ENCODE measurements around the gene FBXO28. TPM values are rescaled to one million over a fixed set of nuclear protein-coding genes. Genes with fewer than 3 reads are reported as not detected.
A peak's percentile ranks its signal among the peaks of the same experiment; 100 is the strongest.
"Not testable (repeated sequence)": the region's sequence is repeated elsewhere in the genome, so short reads cannot be mapped to it uniquely, and the experiment has no call there.

The FBXO28 gene
- total RNA-seq, 1 donor from 2014 or later = 46.6 TPM

GRCh38 chr1:224188286-224188685 lies 74.4 kb downstream of the FBXO28 start:
- no peak for DNase-seq (ENCODE audit: low read depth, low spot score)

- no peak for DNase-seq (ENCODE audit: low read depth, low spot score)
Measured at GRCh38 chr1:224189561-224189960, 75.7 kb downstream of the FBXO28 start.

GRCh38 chr1:224192082-224192788 lies 78.3 kb downstream of the FBXO28 start:
- DNase-seq (ENCODE audit: low read depth, low spot score) = no peak

GRCh38 chr1:224193319-224193966 lies 79.5 kb downstream of the FBXO28 start:
- DNase-seq (ENCODE audit: low read depth, low spot score) = no peak

GRCh38 chr1:224196813-224197600 lies 83.1 kb downstream of the FBXO28 start:
- DNase-seq (ENCODE audit: low read depth, low spot score) = no peak

GRCh38 chr1:224198572-224198971 lies 84.7 kb downstream of the FBXO28 start:
- no peak for DNase-seq (ENCODE audit: low read depth, low spot score)

- no peak for DNase-seq (ENCODE audit: low read depth, low spot score)
Measured at GRCh38 chr1:224199679-224200078, 85.8 kb downstream of the FBXO28 start.

- no peak for DNase-seq (ENCODE audit: low read depth, low spot score)
Measured at GRCh38 chr1:224201383-224201782, 87.5 kb downstream of the FBXO28 start.

GRCh38 chr1:224201853-224202252 lies 87.9 kb downstream of the FBXO28 start:
- DNase-seq (ENCODE audit: low read depth, low spot score) = no peak

- DNase-seq (ENCODE audit: low read depth, low spot score) = no peak
Measured at GRCh38 chr1:224203243-224204016, 89.5 kb downstream of the FBXO28 start.

- peak; percentile 36 for DNase-seq (ENCODE audit: low read depth, low spot score)
Measured at GRCh38 chr1:224205438-224205840, 91.5 kb downstream of the FBXO28 start.

GRCh38 chr1:224205931-224206538 lies 92.1 kb downstream of the FBXO28 start:
- not testable (repeated sequence) for DNase-seq (ENCODE audit: low read depth, low spot score)

- DNase-seq (ENCODE audit: low read depth, low spot score) = peak; percentile 45
Measured at GRCh38 chr1:224211206-224211962, 97.5 kb downstream of the FBXO28 start.

Other genes with a start within 250 kb of the FBXO28 start
- 77.7 and 88.4 TPM in 2 replicates for gene DEGS1, start 69.1 kb downstream of the FBXO28 start, total RNA-seq
- gene NVL, start 216.1 kb downstream of the FBXO28 start, total RNA-seq = 27.0 and 34.0 TPM in 2 replicates
- 110 and 183 TPM in 2 replicates for gene CNIH4, start 242.8 kb downstream of the FBXO28 start, total RNA-seq